GM12875 (cell line): ENCODE data around the gene BCO1.

Experiments used
- H3K4me3 ChIP-seq: one replicate; pipeline ENCODE4 v1.5.1; 2011; ENCODE audit warnings: low read depth, low read length, control low read depth
- CTCF ChIP-seq: IDR thresholded peaks from 2 replicates; pipeline ENCODE4 v1.5.1; 2011; ENCODE audit warnings: low read depth, mild to moderate bottlenecking, control low read depth, inconsistent platforms, low read length, moderate library complexity, borderline replicate concordance; ENCODE audit not compliant: insufficient read depth

The BCO1 gene

GRCh38 chr16:81204798-81205680 is 33.5 kb upstream of the BCO1 start:
- H3K4me3 ChIP-seq: no peak overlapping the region

GRCh38 chr16:81207076-81207475 is 31.4 kb upstream of the BCO1 start:
- H3K4me3 ChIP-seq: no peak overlapping the region
- TF ChIP-seq CTCF: no peak

More at GRCh38 chr16:81204798-81205680, 33.5 kb upstream of the BCO1 start:
- peak; percentile 61; the same call in 1 of the 2 replicates for TF ChIP-seq CTCF

- TF ChIP-seq CTCF: no peak
- H3K4me3 ChIP-seq: no peak overlapping the region
These were observed 27.7 kb upstream of the BCO1 start for GRCh38 chr16:81210807-81211206.

GRCh38 chr16:81212830-81213465 is 25.5 kb upstream of the BCO1 start:
- H3K4me3 ChIP-seq: no peak overlapping the region
- TF ChIP-seq CTCF: no peak

- TF ChIP-seq CTCF: peak; percentile 40; the same call in 1 of the 2 replicates
- H3K4me3 ChIP-seq: no peak overlapping the region
These were observed 23.7 kb upstream of the BCO1 start for GRCh38 chr16:81214745-81215166.

- no peak overlapping the region for H3K4me3 ChIP-seq
- TF ChIP-seq CTCF: no peak
These were observed 22.4 kb upstream of the BCO1 start for GRCh38 chr16:81216114-81216513.
